ENCODE results near the gene SF3B6. TPM values are rescaled to one million over a fixed set of nuclear protein-coding genes. Genes with fewer than 3 reads are reported as not detected.

Gene SF3B6
- total and polyA plus RNA-seq, 9 of the 15 experiments (the other 6 are each of a cell fraction or from before 2014, with no cell fraction given), result 146 to 591 (median 295) TPM

GRCh38 chr2:24123195-24123921, 47.2 kb upstream of the SF3B6 start, which contains the start of the genes FAM228B and PFN4 (continued):
- TF ChIP-seq E2F1 (CRISPR knock-in tag; IDR thresholded peaks at IDR 0.05), result peak; percentile 49; the same call in 1 of the 2 replicates
- TF ChIP-seq TCF3 (CRISPR knock-in tag; IDR thresholded peaks at IDR 0.05), result no peak
- TF ChIP-seq ZFX (CRISPR knock-in tag; IDR thresholded peaks at IDR 0.05), result peak; percentile 96
- TF ChIP-seq DDX20 (tag; IDR thresholded peaks at IDR 0.05; ENCODE audit: low read depth), result no peak
- TF ChIP-seq, protein P1, sequence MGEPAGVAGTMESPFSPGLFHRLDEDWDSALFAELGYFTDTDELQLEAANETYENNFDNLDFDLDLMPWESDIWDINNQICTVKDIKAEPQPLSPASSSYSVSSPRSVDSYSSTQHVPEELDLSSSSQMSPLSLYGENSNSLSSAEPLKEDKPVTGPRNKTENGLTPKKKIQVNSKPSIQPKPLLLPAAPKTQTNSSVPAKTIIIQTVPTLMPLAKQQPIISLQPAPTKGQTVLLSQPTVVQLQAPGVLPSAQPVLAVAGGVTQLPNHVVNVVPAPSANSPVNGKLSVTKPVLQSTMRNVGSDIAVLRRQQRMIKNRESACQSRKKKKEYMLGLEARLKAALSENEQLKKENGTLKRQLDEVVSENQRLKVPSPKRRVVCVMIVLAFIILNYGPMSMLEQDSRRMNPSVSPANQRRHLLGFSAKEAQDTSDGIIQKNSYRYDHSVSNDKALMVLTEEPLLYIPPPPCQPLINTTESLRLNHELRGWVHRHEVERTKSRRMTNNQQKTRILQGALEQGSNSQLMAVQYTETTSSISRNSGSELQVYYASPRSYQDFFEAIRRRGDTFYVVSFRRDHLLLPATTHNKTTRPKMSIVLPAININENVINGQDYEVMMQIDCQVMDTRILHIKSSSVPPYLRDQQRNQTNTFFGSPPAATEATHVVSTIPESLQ (CRISPR knock-in tag; IDR thresholded peaks at IDR 0.05), result peak; percentile 88
- TF ChIP-seq RB1 (IDR thresholded peaks at IDR 0.05; ENCODE audit: low read depth), result peak; percentile 68
- no peak for TF ChIP-seq ZNF766 (CRISPR knock-in tag; conservative IDR thresholded peaks at IDR 0.05)
- TF ChIP-seq NUFIP1 (IDR thresholded peaks at IDR 0.05; ENCODE audit: partially characterized antibody), result no peak
- no peak for TF ChIP-seq CLOCK (CRISPR knock-in tag; IDR thresholded peaks at IDR 0.05; ENCODE audit: borderline replicate concordance)
- peak; percentile 27 for TF ChIP-seq TBP (optimal IDR thresholded peaks at IDR 0.05; ENCODE audit: low read depth, low read length)
- no peak for TF ChIP-seq ZNF12 (CRISPR knock-in tag; IDR thresholded peaks at IDR 0.05)
- TF ChIP-seq CREBBP (IDR thresholded peaks at IDR 0.05; ENCODE audit: low read depth, low read length), result no peak
- TF ChIP-seq BRF2 (IDR thresholded peaks at IDR 0.05; ENCODE audit: borderline replicate concordance, insufficient read depth, insufficient read length), result no peak
- no peak for TF ChIP-seq KLF6 (CRISPR knock-in tag; IDR thresholded peaks at IDR 0.05; ENCODE audit: borderline replicate concordance)
- TF ChIP-seq HMGN3 (IDR thresholded peaks at IDR 0.05; ENCODE audit: borderline replicate concordance, extremely low read depth, insufficient read length, low read depth, low read length), result peak; percentile 32
- TF ChIP-seq ZKSCAN8 (CRISPR knock-in tag; IDR thresholded peaks at IDR 0.05), result no peak
- 0 out of 2 replicates have a peak, but pooled peaks have one; percentile 33 for TF ChIP-seq ETS1 (conservative IDR thresholded peaks at IDR 0.05; ENCODE audit: control insufficient read depth, low read depth, low read length)

Data from K562 (cell line).